ENCODE measurements around the gene GPR141. TPM values are rescaled to one million over a fixed set of nuclear protein-coding genes. Genes with fewer than 3 reads are reported as not detected.
"Not testable (repeated sequence)": the region's sequence is repeated elsewhere in the genome, so short reads cannot be mapped to it uniquely, and the experiment has no call there.

Gene GPR141
- total RNA-seq, 2 experiments from 2014 or later, result not detected

DNA sequence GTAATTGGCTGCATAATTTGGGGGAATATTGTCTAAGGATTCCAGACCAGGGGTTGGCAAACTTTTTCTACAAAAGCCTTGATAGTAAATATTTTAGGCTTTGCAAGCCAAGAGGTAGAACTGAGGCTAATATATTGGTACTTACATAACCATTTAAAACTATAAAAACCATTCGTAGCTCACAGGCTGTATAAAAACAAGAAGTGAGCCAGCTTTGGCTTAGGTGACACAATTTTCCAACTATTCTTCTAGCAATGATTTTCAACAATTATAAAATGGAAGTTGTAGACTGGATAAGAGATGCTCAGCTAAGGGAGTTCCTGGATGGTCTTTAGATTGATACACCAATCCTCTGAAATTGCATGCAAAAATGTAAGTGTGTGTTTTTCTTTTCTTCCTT is 1.4 kb downstream of the GPR141 start:
- ChIA-PET POLR2A (no interaction called here), CTCF (no interaction called here)

- CTCF ChIA-PET, result no interaction called here
- POLR2A ChIA-PET, result no interaction called here
Measured at GRCh38 chr7:37686556-37687345, 3.2 kb downstream of the GPR141 start.

GRCh38 chr7:37690206-37690605 is 6.6 kb downstream of the GPR141 start:
- ChIA-PET CTCF (no interaction called here), POLR2A (no interaction called here)

DNA sequence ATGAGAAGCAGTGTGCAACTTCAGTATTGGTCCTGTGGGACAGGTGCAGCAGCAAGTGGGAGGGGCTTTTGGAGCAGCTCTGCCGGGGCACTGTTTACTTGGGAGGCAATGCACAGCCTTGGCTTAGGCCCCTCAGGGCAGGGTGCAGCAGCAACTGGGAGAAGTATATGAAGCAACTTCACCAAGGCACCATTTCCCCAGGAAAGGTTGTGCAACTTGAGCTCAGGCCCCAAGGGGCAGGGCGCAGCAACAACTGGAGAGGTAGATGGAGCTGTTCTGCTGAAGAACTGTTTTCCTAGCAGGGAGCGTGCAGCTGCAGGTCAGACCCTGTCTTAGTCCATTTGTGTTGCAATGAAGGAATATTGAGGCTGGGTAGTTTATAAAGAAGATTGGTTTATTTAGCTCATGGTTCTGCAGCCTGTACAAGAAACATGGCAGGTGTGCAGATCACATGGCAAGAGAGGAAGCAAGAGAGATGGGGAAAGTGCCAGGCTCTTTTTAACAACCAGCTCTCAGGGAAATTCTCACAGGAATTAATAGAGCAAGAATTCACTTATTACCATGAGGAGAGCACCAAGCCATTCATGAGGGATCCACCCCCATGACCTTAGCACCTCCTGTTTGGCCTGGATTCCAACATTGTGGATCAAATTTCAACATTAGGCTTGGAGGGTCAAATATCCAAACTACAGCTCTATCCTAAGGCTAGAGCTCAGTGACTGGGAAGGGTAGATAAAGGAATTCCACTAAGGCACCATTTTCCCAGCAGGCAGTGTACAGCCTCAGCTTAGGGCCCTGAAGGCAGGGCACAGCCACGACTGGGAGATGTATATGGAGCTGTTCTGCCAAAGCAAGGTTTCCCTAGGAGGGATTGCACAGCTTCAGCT is 10.9 kb downstream of the GPR141 start:
- ChIA-PET CTCF (no interaction called here), POLR2A (no interaction called here)

GRCh38 chr7:37698276-37698675 is 14.7 kb downstream of the GPR141 start:
- CTCF ChIA-PET, result no interaction called here

GRCh38 chr7:37698782-37699181 is 15.2 kb downstream of the GPR141 start:
- ChIA-PET POLR2A (no interaction called here), CTCF (no interaction called here)

More at GRCh38 chr7:37698276-37698675, 14.7 kb downstream of the GPR141 start:
- POLR2A ChIA-PET, result no interaction called here

DNA sequence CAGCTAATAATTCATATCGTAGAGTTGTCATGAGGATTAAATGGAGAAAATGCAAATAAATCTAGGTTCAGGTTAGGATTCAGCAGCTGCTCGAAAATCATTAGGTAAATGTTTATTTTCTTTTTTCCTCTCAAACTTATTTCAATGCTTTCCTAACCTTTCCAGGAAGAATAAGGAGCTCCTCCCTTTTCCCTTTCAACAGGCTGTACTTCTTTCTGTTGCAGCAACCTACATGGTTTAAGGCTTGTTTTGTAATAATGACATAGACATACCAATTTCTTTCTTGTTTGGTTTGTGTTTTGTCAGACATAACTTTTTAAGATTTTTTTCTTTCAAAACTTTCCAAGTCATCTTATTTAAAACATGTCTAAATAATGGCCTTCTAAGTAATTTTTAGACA is 18.2 kb downstream of the GPR141 start:
- POLR2A ChIA-PET, result no interaction called here
- CTCF ChIA-PET, result no interaction called here

- ChIA-PET POLR2A (no interaction called here), CTCF (no interaction called here)
Measured at GRCh38 chr7:37703361-37703760, 19.8 kb downstream of the GPR141 start.

GRCh38 chr7:37704328-37704833 is 20.8 kb downstream of the GPR141 start:
- CTCF ChIA-PET, result not testable (repeated sequence)

DNA sequence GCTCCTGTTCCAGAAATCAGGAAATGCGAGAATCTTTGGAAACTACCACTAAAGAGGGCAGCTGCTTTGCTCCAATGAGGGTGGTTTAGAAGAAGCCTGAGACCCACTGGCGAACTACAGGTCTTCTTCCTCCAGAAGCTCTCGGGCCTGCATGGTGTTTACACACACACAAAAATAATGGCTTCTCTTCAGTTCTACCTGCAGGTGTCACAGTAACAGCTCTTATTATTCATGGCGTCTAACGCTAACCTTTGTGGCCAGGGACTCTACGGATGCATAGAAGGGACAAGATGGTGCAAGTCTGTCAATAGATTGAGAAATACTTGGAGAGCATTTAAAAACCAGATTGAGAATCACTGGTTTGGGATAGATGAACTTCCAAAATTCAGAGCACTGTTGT is 22.4 kb downstream of the GPR141 start:
- CTCF ChIA-PET, result no interaction called here
- POLR2A ChIA-PET, result no interaction called here

More at GRCh38 chr7:37704328-37704833, 20.8 kb downstream of the GPR141 start:
- POLR2A ChIA-PET, result not testable (repeated sequence)

- ChIA-PET CTCF (no interaction called here), POLR2A (no interaction called here)
Measured at GRCh38 chr7:37706804-37707203, 23.2 kb downstream of the GPR141 start.

DNA sequence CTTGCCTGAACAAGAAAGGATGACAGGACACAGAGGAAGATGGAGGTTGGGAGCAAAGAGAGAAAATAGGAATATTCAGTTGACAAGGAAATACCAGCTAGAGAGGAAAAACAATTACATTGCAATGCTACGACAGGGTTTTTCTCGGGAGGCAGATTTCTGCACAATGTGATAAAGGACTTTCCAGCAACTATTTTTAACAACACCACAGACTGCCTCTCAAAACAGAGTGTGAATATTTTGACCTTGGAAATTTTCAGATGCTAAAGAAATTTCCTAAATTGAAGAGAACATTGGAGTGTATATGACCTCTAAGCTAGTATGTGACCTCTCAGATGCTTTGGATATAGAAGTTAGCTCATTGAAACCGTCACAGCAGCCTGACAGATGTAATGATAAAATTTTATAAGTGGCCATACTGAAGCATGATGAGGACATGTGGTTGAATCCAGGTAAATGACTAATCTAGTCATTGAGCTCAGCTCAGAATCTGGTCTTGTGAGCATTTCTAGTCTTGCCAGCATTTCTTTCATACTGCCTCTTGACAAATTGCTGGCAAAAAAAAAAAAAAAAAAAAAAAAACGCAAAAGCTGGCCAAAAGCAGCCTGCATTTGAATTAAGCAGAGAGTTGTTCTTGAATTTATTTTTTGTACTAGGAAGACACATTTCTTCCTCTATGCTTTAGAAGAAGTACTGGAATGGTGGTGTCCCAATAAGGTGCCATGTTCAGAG is 24.4 kb downstream of the GPR141 start:
- POLR2A ChIA-PET, result no interaction called here
- CTCF ChIA-PET, result no interaction called here

GRCh38 chr7:37709631-37710509 is 26.3 kb downstream of the GPR141 start:
- CTCF ChIA-PET, result no interaction called here
- POLR2A ChIA-PET, result no interaction called here

GRCh38 chr7:37713613-37714012 is 30.0 kb downstream of the GPR141 start:
- CTCF ChIA-PET, result no interaction called here
- POLR2A ChIA-PET, result no interaction called here

DNA sequence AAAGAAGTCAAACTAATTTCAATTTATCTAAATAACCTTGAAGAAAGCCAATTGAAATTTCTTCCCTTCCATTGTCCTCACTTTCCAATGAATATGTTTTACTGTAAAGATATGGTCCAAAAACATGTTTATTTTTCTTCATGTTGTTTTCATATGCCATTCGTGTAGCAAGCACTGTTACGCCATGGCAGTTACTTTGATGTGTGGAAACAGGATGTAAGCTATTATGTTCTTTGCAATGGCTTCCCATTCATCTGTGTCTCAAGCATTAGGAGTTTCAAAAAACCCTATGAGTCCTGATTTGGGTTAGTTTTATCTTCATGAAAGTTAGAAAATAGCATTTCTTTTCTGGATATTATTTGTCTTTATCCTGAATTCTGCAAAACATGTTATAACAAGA is 31.0 kb downstream of the GPR141 start:
- CTCF ChIA-PET, result no interaction called here
- POLR2A ChIA-PET, result no interaction called here

- POLR2A ChIA-PET, result no interaction called here
- CTCF ChIA-PET, result no interaction called here
Measured at GRCh38 chr7:37718585-37718984, 35.0 kb downstream of the GPR141 start.

- CTCF ChIA-PET, result no interaction called here
Measured at GRCh38 chr7:37719077-37719476, 35.5 kb downstream of the GPR141 start.

GRCh38 chr7:37724732-37725131 is 41.2 kb downstream of the GPR141 start:
- CTCF ChIA-PET, result no interaction called here
- POLR2A ChIA-PET, result no interaction called here

More at GRCh38 chr7:37719077-37719476, 35.5 kb downstream of the GPR141 start:
- POLR2A ChIA-PET, result no interaction called here

DNA sequence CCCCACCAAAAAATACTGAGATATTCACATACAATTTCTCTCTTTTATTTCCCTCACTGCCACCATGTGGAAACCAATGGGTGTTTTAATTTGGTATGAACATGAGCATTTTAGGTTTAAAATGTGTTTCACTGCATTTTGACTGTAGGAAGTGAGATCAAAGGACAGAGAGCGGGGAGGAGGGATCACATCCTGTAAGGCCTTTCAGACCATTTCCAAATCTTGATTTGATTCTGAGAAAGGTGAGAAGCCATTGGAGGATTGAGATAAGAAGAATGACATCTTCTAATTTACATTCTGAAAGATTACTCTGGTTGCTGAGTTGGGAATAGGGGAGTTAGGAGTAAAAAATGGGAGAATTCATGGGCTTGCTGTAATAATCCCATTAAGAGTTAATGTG is 42.5 kb downstream of the GPR141 start:
- CTCF ChIA-PET, result no interaction called here

GRCh38 chr7:37728747-37729146 is 45.2 kb downstream of the GPR141 start:
- POLR2A ChIA-PET, result no interaction called here
- CTCF ChIA-PET, result no interaction called here

More for the DNA sequence above, 42.5 kb downstream of the GPR141 start:
- POLR2A ChIA-PET, result no interaction called here
